ENCODE measurements around the gene OR6M1. TPM values are rescaled to one million over a fixed set of nuclear protein-coding genes. Genes with fewer than 3 reads are reported as not detected.

OR6M1 gene
- total RNA-seq, 1 experiment from 2014 or later = not detected

GRCh38 chr11:123800036-123800435 lies 6.1 kb downstream of the OR6M1 start:
- intact Hi-C loops (cut with micrococcal nuclease; ENCODE audit: unreplicated experiment) (no loop called here), in situ Hi-C loops (cut with HindIII; ENCODE audit: low pct_unique_long_range_greater_than_20kb, low sequenced_read_pairs) (no loop called here)
- DNase-seq (ENCODE audit: low read depth, low spot score) (no peak), ATAC-seq (no peak)
- H3K27ac ChIP-seq (ENCODE audit: low read length) = no peak overlapping the region
- CTCF ChIA-PET = no interaction called here
- TF ChIP-seq CTCF (IDR thresholded peaks at IDR 0.05) (no peak), SIN3A (IDR thresholded peaks at IDR 0.05; ENCODE audit: borderline replicate concordance, insufficient read depth, low read depth, low read length) (no peak), REST (IDR thresholded peaks at IDR 0.05; ENCODE audit: insufficient read depth in 1 of 2, low read depth in 2 of 2, low read length in 1 of 2) (no peak), TCF7L2 (IDR thresholded peaks at IDR 0.05; ENCODE audit: low read depth, low read length) (no peak), POLR2AphosphoS5 (IDR thresholded peaks at IDR 0.05; ENCODE audit: low read depth, low read length) (no peak)
- no peak overlapping the region for H3K4me3 ChIP-seq (ENCODE audit: low read depth in 2 of 2, low read length in 2 of 2)
- H3K9me3 ChIP-seq (ENCODE audit: control insufficient read depth, insufficient read depth, low read depth, low read length) = no peaks in the 10 kb centered on the region
- POLR2A ChIA-PET = no interaction called here
- no TSS peak for BruUV-seq (replicated peaks)
- no peaks in the 10 kb centered on the region for H3K27me3 ChIP-seq (ENCODE audit: control insufficient read depth, insufficient read depth, low read length)
- H3K36me3 ChIP-seq (ENCODE audit: control insufficient read depth, insufficient read depth, low read length) = no peaks in the 10 kb centered on the region
- H3K4me1 ChIP-seq (ENCODE audit: control insufficient read depth, insufficient read depth, low read length) = no peaks in the 10 kb centered on the region

- Histone ChIP-seq H3K9me3 (ENCODE audit: control insufficient read depth, insufficient read depth, low read depth, low read length) (no peaks in the 10 kb centered on the region), H3K4me1 (ENCODE audit: control insufficient read depth, insufficient read depth, low read length) (no peaks in the 10 kb centered on the region), H3K36me3 (ENCODE audit: control insufficient read depth, insufficient read depth, low read length) (no peaks in the 10 kb centered on the region), H3K27ac (ENCODE audit: low read length) (no peak overlapping the region), H3K4me3 (ENCODE audit: low read depth in 2 of 2, low read length in 2 of 2) (no peak overlapping the region), H3K27me3 (ENCODE audit: control insufficient read depth, insufficient read depth, low read length) (no peaks in the 10 kb centered on the region)
- ChIA-PET POLR2A (no interaction called here), CTCF (no interaction called here)
- no TSS peak for BruUV-seq (replicated peaks)
- intact Hi-C loops (cut with micrococcal nuclease; ENCODE audit: unreplicated experiment) (no loop called here), in situ Hi-C loops (cut with HindIII; ENCODE audit: low pct_unique_long_range_greater_than_20kb, low sequenced_read_pairs) (no loop called here)
- no peak for ATAC-seq
- TF ChIP-seq SIN3A (IDR thresholded peaks at IDR 0.05; ENCODE audit: borderline replicate concordance, insufficient read depth, low read depth, low read length) (no peak), TCF7L2 (IDR thresholded peaks at IDR 0.05; ENCODE audit: low read depth, low read length) (no peak)
- DNase-seq (ENCODE audit: low read depth, low spot score) = no peak
Observed at GRCh38 chr11:123799438-123799837, 6.7 kb downstream of the OR6M1 start.

- no peaks in the 10 kb centered on the region for H3K9me3 ChIP-seq (ENCODE audit: control insufficient read depth, insufficient read depth, low read depth, low read length)
- H3K27me3 ChIP-seq (ENCODE audit: control insufficient read depth, insufficient read depth, low read length) = no peaks in the 10 kb centered on the region
- TF ChIP-seq SIN3A (IDR thresholded peaks at IDR 0.05; ENCODE audit: borderline replicate concordance, insufficient read depth, low read depth, low read length) (no peak), TCF7L2 (IDR thresholded peaks at IDR 0.05; ENCODE audit: low read depth, low read length) (no peak), CTCF (IDR thresholded peaks at IDR 0.05) (no peak), POLR2AphosphoS5 (IDR thresholded peaks at IDR 0.05; ENCODE audit: low read depth, low read length) (no peak), REST (IDR thresholded peaks at IDR 0.05; ENCODE audit: insufficient read depth in 1 of 2, low read depth in 2 of 2, low read length in 1 of 2) (no peak)
- ATAC-seq = no peak
- DNase-seq (ENCODE audit: low read depth, low spot score) = no peak
- in situ Hi-C loops (cut with HindIII; ENCODE audit: low pct_unique_long_range_greater_than_20kb, low sequenced_read_pairs) (no loop called here), intact Hi-C loops (cut with micrococcal nuclease; ENCODE audit: unreplicated experiment) (no loop called here)
- CTCF ChIA-PET = no interaction called here
- H3K4me1 ChIP-seq (ENCODE audit: control insufficient read depth, insufficient read depth, low read length) = no peaks in the 10 kb centered on the region
- BruUV-seq (replicated peaks) = no TSS peak
- POLR2A ChIA-PET = no interaction called here
- no peaks in the 10 kb centered on the region for H3K36me3 ChIP-seq (ENCODE audit: control insufficient read depth, insufficient read depth, low read length)
- no peak overlapping the region for H3K4me3 ChIP-seq (ENCODE audit: low read depth in 2 of 2, low read length in 2 of 2)
- H3K27ac ChIP-seq (ENCODE audit: low read length) = no peak overlapping the region
Observed at GRCh38 chr11:123798513-123799252, 7.5 kb downstream of the OR6M1 start.
